BJ (cell line): Measurements from ENCODE around the gene LGALS4. TPM values are rescaled to one million over a fixed set of nuclear protein-coding genes. Genes with fewer than 3 reads are reported as not detected.
"Not testable (repeated sequence)": the region's sequence is repeated elsewhere in the genome, so short reads cannot be mapped to it uniquely, and the experiment has no call there.

ENCODE experiments used
- CTCF ChIA-PET: fragments of 350-600 bp; formaldehyde crosslinking; extraction: SDS; loops from one replicate; lab custom pipeline; 2021; ENCODE audit warnings: antibody characterized with exemption, inconsistent platforms; lab: Yijun Ruan, JAX
- POLR2A ChIA-PET: fragments of 300-600 bp; sonication (Branson Sonifier 250); formaldehyde crosslinking; extraction: SDS; loops from one replicate; lab custom pipeline; 2021; ENCODE audit warnings: antibody characterized with exemption; lab: Charles Lee
- DNase-seq: peaks from one replicate; pipeline ENCODE4 v3.0.0-alpha.2; 2011; ENCODE audit warnings: low read depth
- H3K27me3 ChIP-seq: 2 replicates; pipeline ENCODE4 v1.6.0; 2011; ENCODE audit warnings: low read length; ENCODE audit not compliant: control insufficient read depth, insufficient read depth
- H3K36me3 ChIP-seq: 2 replicates; pipeline ENCODE4 v1.5.1; 2011; ENCODE audit warnings: low read length; ENCODE audit not compliant: control insufficient read depth, insufficient read depth
- H3K4me3 ChIP-seq: 2 replicates; pipeline ENCODE4 v1.5.1; 2011; ENCODE audit warnings: low read depth, mild to moderate bottlenecking, control low read depth, low read length
- polyA plus RNA-seq: library from polyadenylated mRNA; depleted of rRNA; stranded (reverse); fragments of >200 nt; gene quantifications from 2 replicates; pipeline ENCODE4 v1.2.3, GENCODE V29; 2011
- TF ChIP-seq, protein P1 (sequence below): IDR thresholded peaks from 2 replicates; pipeline ENCODE4 v1.5.1; 2011; ENCODE audit warnings: low read depth, mild to moderate bottlenecking, control low read depth, inconsistent platforms, low read length, moderate library complexity; ENCODE audit not compliant: insufficient read depth

Gene LGALS4
- polyA plus RNA-seq, 1 experiment, result 0.53 TPM

GRCh38 chr19:38770228-38770948 lies 42.4 kb downstream of the LGALS4 start:
- not testable (repeated sequence) for H3K4me3 ChIP-seq
- CTCF ChIA-PET, result interaction anchor here (0.6 to 1.7 kb wide), 20 partner anchors 8 to 132 kb away, joined by 3 to 12 read pairs (median 3); no protein-coding TSS in a partner anchor

DNA sequence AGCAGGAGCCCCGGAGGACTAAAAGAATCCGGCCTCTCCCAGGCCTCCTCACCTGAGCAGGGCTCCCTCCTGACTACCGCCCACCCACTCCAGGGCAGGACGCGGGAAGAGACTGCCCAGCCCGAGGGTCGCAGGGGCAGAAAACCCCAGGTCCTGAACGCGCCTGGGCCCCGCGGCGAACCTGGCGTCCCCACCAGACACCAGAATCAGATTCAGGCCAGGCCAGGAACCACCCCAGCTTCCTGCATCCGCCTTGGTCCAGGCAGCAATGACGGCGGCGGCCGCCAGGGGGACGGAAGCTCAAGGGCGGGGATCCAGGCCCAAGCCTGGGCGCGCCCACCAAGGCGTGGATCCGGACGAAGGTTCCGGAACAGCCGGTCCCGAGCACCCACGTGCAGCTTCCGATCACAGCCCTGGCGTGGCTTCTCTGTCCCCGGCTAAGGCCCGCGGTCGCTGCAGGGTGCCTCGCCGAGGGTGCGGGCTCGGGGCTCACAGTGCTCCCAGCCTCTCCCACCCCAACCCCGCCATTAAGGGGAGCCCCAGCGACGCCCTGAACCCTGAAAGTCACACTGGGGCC lies 43.0 kb downstream of the LGALS4 start:
- Histone ChIP-seq H3K36me3 (no peaks in the 10 kb centered on the region), H3K4me3 (no peak overlapping the region), H3K27me3 (no peaks in the 10 kb centered on the region)
- ChIA-PET CTCF (interaction anchor here (0.6 to 1.7 kb wide), 23 partner anchors 9 to 1860 kb away, joined by 3 to 12 read pairs (median 3); no protein-coding TSS in a partner anchor), POLR2A (interaction anchor here (0.5 kb wide), 1 partner anchor 1517 kb away, joined by 3 read pairs; no protein-coding TSS in a partner anchor)
- no peak for DNase-seq
- TF ChIP-seq, protein P1, sequence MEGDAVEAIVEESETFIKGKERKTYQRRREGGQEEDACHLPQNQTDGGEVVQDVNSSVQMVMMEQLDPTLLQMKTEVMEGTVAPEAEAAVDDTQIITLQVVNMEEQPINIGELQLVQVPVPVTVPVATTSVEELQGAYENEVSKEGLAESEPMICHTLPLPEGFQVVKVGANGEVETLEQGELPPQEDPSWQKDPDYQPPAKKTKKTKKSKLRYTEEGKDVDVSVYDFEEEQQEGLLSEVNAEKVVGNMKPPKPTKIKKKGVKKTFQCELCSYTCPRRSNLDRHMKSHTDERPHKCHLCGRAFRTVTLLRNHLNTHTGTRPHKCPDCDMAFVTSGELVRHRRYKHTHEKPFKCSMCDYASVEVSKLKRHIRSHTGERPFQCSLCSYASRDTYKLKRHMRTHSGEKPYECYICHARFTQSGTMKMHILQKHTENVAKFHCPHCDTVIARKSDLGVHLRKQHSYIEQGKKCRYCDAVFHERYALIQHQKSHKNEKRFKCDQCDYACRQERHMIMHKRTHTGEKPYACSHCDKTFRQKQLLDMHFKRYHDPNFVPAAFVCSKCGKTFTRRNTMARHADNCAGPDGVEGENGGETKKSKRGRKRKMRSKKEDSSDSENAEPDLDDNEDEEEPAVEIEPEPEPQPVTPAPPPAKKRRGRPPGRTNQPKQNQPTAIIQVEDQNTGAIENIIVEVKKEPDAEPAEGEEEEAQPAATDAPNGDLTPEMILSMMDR, result peak; percentile 80

More at GRCh38 chr19:38770228-38770948, 42.4 kb downstream of the LGALS4 start:
- H3K27me3 ChIP-seq, POLR2A ChIA-PET, H3K36me3 ChIP-seq, DNase-seq: not testable (repeated sequence)

DNA sequence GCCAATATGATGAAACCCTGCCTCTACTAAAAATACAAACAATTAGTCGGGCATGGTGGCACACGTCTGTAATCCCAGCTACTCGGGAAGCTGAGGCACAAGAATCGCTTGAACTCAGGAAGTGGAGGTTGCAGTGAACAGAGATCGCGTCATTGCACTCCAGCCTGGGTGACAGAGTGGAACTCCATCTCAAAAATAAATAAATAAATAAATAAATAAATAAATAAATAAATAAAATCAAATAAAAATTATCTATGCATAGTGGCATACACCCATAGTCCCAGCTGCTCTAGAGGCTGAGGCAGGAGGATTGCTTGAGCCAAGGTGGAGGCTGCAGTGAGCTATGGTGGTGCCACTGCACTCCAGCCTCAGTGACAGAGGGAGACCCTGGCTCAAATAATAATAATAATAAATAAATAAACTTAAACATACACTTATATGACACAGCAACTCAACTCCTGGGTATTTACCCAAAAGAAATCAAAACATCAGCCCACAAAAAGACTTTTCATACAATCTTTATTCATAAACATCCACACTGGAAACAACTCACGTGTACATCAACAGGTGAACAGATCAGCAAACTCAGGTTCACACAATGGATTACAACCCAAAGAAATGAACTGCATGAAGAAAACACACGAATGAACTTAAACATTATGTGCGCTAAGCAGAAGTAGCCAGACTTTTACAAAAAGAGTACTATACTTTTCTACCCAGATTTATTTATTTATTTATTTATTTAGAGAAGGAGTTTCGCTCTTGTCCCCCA lies 46.3 kb downstream of the LGALS4 start:
- ChIA-PET POLR2A (no interaction called here), CTCF (no interaction called here)
- Histone ChIP-seq H3K27me3 (no peaks in the 10 kb centered on the region), H3K36me3 (no peaks in the 10 kb centered on the region), H3K4me3 (no peak overlapping the region)
- no peak for DNase-seq
- TF ChIP-seq, protein P1, result no peak

- ChIA-PET CTCF (no interaction called here), POLR2A (no interaction called here)
- TF ChIP-seq, protein P1, result no peak
- no peaks in the 10 kb centered on the region for H3K36me3 ChIP-seq
- no peaks in the 10 kb centered on the region for H3K27me3 ChIP-seq
- H3K4me3 ChIP-seq, result no peak overlapping the region
- no peak for DNase-seq
Observed at GRCh38 chr19:38765214-38765613, 47.5 kb downstream of the LGALS4 start.

DNA sequence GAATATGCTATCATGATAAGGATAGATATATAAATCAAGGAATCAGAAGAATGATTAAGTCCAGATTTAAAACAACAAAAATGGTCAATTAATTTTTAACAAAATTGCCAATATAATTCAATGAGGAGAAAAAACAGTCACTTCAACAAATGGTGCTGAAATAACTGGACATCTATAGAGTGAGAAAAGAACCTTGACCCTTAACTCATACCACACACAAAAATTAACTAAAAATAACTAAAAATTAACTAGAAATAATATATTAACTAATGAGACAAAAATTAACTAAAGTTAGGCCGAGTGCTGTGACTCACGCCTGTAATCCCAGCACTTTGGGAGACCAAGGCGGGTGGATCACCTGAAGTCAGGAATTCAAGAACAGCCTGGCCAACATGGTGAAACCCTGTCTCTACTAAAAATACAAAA lies 48.9 kb downstream of the LGALS4 start:
- CTCF ChIA-PET, result no interaction called here
- no peak overlapping the region for H3K4me3 ChIP-seq
- H3K27me3 ChIP-seq, result no peaks in the 10 kb centered on the region
- no peak for DNase-seq
- TF ChIP-seq, protein P1, result no peak
- no peaks in the 10 kb centered on the region for H3K36me3 ChIP-seq
- POLR2A ChIA-PET, result no interaction called here

DNA sequence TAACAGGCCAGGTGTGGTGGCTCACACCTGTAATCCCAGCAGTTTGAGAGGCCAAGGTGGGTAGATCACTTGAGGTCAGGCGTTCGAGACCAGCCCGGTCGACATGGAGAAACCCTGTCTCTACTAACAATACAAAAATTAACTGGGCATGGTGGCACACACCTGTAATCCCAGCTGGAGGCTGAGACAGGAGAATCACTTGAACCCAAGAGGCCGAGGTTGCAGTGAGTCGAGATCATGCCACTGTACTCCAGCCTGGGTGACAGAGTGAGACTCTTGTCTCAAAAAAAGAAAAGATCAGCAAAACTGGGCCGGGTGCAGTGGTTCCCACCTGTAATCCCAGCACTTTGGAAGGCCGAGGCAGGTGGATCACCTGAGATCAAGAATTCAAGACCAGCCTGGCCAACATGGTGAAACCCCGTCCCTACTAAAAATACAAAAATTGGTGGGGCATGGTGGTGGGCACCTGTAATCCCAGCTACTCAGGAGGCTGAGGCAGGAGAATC lies 50.8 kb downstream of the LGALS4 start:
- H3K4me3 ChIP-seq, H3K27me3 ChIP-seq, H3K36me3 ChIP-seq, DNase-seq, POLR2A ChIA-PET: not testable (repeated sequence)
- CTCF ChIA-PET, result interaction anchor here (1.8 kb wide), 1 partner anchor 8 kb away, joined by 10 read pairs; no protein-coding TSS in a partner anchor

DNA sequence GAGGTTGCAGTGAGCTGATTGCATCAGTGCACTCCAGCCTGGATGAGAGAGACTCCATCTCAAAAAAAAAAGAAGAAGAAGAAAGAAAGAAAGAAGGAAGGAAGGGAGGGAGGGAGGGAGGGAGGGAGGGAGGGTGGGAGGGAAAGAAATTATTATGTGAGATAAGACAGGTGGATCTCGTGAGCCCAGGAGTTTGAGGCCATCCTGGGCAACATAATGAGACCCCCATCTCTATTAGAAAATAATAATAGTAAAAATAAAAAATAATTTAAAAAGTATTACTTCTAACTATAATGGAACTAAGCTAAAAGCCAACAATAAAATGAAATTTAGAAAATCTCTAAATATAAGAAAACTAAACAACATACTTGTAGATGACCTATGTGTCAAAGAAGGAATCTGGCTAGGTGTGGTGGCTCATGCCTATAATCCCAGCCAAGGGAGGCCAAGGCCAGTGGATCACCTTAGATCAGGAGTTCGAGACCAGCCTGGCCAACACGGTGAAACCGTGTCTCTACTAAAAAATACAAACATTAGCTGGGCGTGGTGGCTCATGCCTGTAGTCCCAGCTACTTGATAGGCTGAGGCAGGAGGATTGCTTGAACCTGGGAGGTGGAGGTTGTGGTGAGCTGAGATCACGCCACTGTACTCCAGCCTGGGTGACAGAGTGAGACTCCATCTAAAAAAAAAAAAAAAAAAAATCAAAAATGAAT lies 51.8 kb downstream of the LGALS4 start:
- POLR2A ChIA-PET, DNase-seq, H3K36me3 ChIP-seq, H3K4me3 ChIP-seq, H3K27me3 ChIP-seq: not testable (repeated sequence)
- CTCF ChIA-PET, result interaction anchor here (1.8 kb wide), 1 partner anchor 9 kb away, joined by 10 read pairs; no protein-coding TSS in a partner anchor
